ENCODE data around the gene PRDM5.

DNA sequence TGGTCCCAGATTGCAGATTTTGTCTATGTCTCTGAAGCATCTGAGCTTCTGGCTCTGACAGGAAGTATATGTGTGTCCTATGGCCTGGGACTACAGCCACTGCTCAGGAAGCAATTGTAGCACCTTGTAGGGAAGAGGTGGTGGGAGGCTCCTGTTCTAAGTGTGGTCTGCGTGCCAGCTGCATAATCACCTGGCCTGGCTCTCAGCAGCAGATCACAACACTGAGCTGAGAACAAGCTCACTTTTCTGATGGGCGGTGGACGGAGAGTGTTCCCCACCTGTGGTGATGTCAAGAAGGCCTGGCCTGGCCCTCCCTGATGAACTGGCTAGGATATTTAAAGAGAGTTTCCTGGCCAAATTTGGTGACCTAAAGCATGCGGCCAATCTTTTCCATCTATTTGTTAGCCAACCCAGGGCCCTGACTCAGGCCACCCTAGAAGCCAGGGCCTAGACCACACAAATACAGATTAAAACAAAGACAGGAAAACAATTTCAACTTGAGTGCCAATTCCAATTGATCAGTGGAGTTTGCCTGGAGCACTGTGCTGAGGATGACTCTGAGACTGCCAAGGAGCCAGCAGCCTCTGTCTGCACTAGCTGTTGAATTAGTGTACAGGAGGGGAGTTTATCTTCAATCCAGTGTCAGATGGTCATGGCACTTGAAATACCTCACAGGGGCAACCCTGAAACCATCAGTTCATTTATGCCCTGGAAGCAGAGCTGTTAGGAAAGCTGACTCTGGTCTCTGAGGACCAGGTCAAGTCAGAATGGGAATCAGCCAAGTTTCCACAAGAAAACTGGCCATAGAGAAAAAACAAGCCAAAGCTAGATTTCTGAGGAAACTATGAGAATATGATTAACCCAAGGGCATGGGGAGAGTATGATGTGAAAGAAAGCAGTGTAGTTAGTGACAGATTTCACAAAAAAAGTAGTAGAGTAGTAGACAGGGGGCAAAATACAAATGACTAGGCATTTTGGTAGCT, 47.4 kb downstream of the PRDM5 start:
- TF ChIP-seq, protein P1, sequence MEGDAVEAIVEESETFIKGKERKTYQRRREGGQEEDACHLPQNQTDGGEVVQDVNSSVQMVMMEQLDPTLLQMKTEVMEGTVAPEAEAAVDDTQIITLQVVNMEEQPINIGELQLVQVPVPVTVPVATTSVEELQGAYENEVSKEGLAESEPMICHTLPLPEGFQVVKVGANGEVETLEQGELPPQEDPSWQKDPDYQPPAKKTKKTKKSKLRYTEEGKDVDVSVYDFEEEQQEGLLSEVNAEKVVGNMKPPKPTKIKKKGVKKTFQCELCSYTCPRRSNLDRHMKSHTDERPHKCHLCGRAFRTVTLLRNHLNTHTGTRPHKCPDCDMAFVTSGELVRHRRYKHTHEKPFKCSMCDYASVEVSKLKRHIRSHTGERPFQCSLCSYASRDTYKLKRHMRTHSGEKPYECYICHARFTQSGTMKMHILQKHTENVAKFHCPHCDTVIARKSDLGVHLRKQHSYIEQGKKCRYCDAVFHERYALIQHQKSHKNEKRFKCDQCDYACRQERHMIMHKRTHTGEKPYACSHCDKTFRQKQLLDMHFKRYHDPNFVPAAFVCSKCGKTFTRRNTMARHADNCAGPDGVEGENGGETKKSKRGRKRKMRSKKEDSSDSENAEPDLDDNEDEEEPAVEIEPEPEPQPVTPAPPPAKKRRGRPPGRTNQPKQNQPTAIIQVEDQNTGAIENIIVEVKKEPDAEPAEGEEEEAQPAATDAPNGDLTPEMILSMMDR (conservative IDR thresholded peaks at IDR 0.05): no peak
- TF ChIP-seq EZH2 (IDR thresholded peaks at IDR 0.05; ENCODE audit: low read depth): no peak
